Measurements from ENCODE around the gene CCM2L. TPM values are rescaled to one million over a fixed set of nuclear protein-coding genes. Genes with fewer than 3 reads are reported as not detected.

Gene CCM2L
- polyA plus RNA-seq, 1 donor (not counting 4 experiments of a cell fraction or from before 2014, with no cell fraction given) = not detected

DNA sequence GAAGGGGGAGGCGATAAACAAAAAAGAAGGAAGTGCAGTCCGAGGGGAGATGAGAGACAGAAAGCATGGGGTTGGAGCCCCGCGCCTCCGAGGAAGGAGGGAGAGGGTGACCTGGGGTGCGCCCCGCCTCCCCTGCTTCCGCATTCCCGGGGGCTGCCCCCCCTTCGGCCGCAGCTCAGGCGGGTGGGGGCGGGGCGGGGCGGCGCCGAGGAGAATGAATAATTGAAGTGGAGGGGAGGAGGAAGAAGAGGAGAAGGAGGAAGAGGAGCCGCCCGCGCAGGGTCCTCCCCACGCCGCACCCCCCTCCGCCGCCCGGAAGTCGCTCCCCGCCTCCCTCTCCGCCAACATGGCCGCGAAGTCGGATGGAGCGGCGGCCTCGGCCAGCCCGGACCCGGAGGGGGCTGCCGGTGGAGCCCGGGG is 42.4 kb upstream of the CCM2L start, which contains the start of gene XKR7:
Gene XKR7, plus strand, starts transcription at position 322 of the 420 bp plus-strand sequence. Its CDS starts 25 bp downstream, at position 347.
- TF ChIP-seq, protein P1, sequence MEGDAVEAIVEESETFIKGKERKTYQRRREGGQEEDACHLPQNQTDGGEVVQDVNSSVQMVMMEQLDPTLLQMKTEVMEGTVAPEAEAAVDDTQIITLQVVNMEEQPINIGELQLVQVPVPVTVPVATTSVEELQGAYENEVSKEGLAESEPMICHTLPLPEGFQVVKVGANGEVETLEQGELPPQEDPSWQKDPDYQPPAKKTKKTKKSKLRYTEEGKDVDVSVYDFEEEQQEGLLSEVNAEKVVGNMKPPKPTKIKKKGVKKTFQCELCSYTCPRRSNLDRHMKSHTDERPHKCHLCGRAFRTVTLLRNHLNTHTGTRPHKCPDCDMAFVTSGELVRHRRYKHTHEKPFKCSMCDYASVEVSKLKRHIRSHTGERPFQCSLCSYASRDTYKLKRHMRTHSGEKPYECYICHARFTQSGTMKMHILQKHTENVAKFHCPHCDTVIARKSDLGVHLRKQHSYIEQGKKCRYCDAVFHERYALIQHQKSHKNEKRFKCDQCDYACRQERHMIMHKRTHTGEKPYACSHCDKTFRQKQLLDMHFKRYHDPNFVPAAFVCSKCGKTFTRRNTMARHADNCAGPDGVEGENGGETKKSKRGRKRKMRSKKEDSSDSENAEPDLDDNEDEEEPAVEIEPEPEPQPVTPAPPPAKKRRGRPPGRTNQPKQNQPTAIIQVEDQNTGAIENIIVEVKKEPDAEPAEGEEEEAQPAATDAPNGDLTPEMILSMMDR (optimal IDR thresholded peaks at IDR 0.05 in 1 of 3, IDR thresholded peaks at IDR 0.05 in 1 of 3, conservative IDR thresholded peaks at IDR 0.05 in 1 of 3; ENCODE audit: extremely low read depth in 1 of 3, insufficient read depth in 2 of 3, low read length in 3 of 3) = no peak
- TF ChIP-seq EZH2 (IDR thresholded peaks at IDR 0.05; ENCODE audit: low read length) = no peak
- Histone ChIP-seq H3K9ac (ENCODE audit: control insufficient read depth, extremely low read depth, insufficient read depth, low read length) (no peak within 1 kb of the TSS), H3K9me1 (ENCODE audit: control insufficient read depth, extremely low read depth, insufficient read depth, low read length) (no peaks in the 10 kb centered on the region), H3K4me1 (ENCODE audit: control insufficient read depth, extremely low read depth, insufficient read depth, low read length) (no peaks in the 10 kb centered on the region), H3K9me3 (ENCODE audit: control insufficient read depth, low read depth, low read length) (no peaks in the 10 kb centered on the region), H3K79me2 (ENCODE audit: control insufficient read depth, insufficient read depth, low read length) (no peaks in the 10 kb centered on the region), H3K27me3 (ENCODE audit: control insufficient read depth, extremely low read depth, insufficient read depth, low read length) (peaks cover 48% of the 10 kb centered on the region), H3K27ac (ENCODE audit: control insufficient read depth, insufficient read depth, low read length) (no peak within 1 kb of the TSS), H4K20me1 (ENCODE audit: control insufficient read depth, extremely low read depth, insufficient read depth, low read length) (no peaks in the 10 kb centered on the region), H3K4me3 (ENCODE audit: control insufficient read depth in 2 of 3, extremely low read depth in 1 of 3, insufficient read depth in 2 of 3, low read depth in 1 of 3, low read length in 3 of 3) (no peak within 1 kb of the TSS), H3K4me2 (ENCODE audit: control insufficient read depth, extremely low read depth, insufficient read depth, low read depth, low read length) (no peak within 1 kb of the TSS), H2AFZ (ENCODE audit: control insufficient read depth, low read length) (no peak within 1 kb of the TSS), H3K36me3 (ENCODE audit: control insufficient read depth in 2 of 2, extremely low read depth in 1 of 2, insufficient read depth in 2 of 2, low read length in 2 of 2) (no peaks in the 10 kb centered on the region)
- FAIRE-seq (no peak), DNase-seq (ENCODE audit: low read depth, low spot score) (no peak)
- dilution Hi-C loops (cut with MboI; ENCODE audit: extremely low pct_ligation_motif_present, low sequenced_read_pairs) = no loop called here

- Histone ChIP-seq H3K36me3 (ENCODE audit: control insufficient read depth in 2 of 2, extremely low read depth in 1 of 2, insufficient read depth in 2 of 2, low read length in 2 of 2) (no peaks in the 10 kb centered on the region), H3K27me3 (ENCODE audit: control insufficient read depth, extremely low read depth, insufficient read depth, low read length) (peaks cover 45% of the 10 kb centered on the region), H3K9me1 (ENCODE audit: control insufficient read depth, extremely low read depth, insufficient read depth, low read length) (no peaks in the 10 kb centered on the region), H3K4me2 (ENCODE audit: control insufficient read depth, extremely low read depth, insufficient read depth, low read depth, low read length) (no peak overlapping the region), H3K79me2 (ENCODE audit: control insufficient read depth, insufficient read depth, low read length) (no peaks in the 10 kb centered on the region), H2AFZ (ENCODE audit: control insufficient read depth, low read length) (no peak overlapping the region), H3K27ac (ENCODE audit: control insufficient read depth, insufficient read depth, low read length) (no peak overlapping the region), H3K9ac (ENCODE audit: control insufficient read depth, extremely low read depth, insufficient read depth, low read length) (no peak overlapping the region), H3K4me1 (ENCODE audit: control insufficient read depth, extremely low read depth, insufficient read depth, low read length) (no peaks in the 10 kb centered on the region), H3K4me3 (ENCODE audit: control insufficient read depth in 2 of 3, extremely low read depth in 1 of 3, insufficient read depth in 2 of 3, low read depth in 1 of 3, low read length in 3 of 3) (no peak overlapping the region), H4K20me1 (ENCODE audit: control insufficient read depth, extremely low read depth, insufficient read depth, low read length) (no peaks in the 10 kb centered on the region), H3K9me3 (ENCODE audit: control insufficient read depth, low read depth, low read length) (no peaks in the 10 kb centered on the region)
- dilution Hi-C loops (cut with MboI; ENCODE audit: extremely low pct_ligation_motif_present, low sequenced_read_pairs) = no loop called here
- FAIRE-seq (no peak), DNase-seq (ENCODE audit: low read depth, low spot score) (no peak)
- TF ChIP-seq EZH2 (IDR thresholded peaks at IDR 0.05; ENCODE audit: low read length) = peak; percentile 44
- TF ChIP-seq, protein P1 (optimal IDR thresholded peaks at IDR 0.05 in 1 of 3, IDR thresholded peaks at IDR 0.05 in 1 of 3, conservative IDR thresholded peaks at IDR 0.05 in 1 of 3; ENCODE audit: extremely low read depth in 1 of 3, insufficient read depth in 2 of 3, low read length in 3 of 3) = no peak
Measured at GRCh38 chr20:31968291-31969126, 41.7 kb upstream of the CCM2L start.
